COR-L47 (cell line): ENCODE data around the gene SLBP.

Experiments
- DNase-seq: peaks from one replicate; lab custom pipeline; 2025; lab: John Stamatoyannopoulos, UW

SLBP gene

DNA sequence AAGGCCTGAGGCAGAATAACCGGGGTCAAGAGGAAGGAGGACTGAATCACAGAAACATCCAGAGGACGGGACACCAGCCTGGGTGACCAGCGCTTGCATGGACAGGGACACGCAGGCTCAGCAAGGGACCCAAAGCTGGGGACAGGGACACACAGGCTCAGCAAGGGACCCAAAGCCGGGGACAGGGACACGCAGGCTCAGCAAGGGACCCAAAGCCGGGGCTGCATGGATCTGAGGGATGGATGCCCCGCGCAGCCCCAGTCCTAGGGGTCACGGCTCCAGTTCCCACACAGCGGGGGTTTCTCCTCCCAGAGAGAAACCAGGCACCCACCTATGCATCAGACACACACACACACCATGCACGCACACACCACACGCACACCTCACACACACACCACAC is 60.5 kb downstream of the SLBP start:
- no peak for DNase-seq

DNA sequence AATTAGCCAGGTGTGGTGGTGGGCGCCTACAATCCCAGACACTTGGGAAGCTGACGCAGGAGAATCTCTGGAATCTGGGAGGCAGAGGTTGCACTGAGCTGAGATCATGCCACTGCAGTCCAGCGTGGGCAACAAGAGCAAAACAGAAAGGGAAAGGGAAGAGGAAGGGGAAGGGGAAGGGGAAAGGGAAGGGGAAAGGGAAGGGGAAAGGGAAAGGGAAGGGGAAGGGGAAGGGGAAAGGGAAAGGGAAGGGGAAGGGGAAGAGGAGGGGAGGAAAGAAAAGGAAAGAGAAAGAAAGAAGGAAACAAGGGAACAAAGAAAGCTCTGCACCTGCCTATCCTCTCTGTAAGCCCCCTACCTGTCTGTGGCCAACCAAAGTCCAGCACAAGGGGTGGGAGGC is 63.2 kb downstream of the SLBP start:
- no peak for DNase-seq

DNA sequence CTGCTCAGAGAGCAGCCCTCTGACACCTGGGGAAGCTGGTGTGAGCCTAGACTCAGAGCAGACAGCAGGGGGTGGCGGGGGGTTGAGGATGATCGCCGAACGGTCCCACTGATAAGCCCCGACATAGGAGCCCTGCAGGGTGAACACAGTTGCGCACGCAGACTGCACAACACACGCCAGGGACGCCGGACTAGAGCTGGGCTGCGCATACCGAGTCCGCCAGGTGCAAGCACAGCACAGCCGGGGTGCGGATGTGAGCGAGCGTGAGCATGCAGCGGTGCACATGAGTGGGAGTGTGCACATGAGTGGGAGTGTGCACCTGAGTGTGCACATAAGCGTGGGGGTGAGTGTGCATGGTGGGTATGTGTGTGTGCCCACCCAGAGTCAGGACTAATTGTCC is 64.7 kb downstream of the SLBP start:
- no peak for DNase-seq

DNA sequence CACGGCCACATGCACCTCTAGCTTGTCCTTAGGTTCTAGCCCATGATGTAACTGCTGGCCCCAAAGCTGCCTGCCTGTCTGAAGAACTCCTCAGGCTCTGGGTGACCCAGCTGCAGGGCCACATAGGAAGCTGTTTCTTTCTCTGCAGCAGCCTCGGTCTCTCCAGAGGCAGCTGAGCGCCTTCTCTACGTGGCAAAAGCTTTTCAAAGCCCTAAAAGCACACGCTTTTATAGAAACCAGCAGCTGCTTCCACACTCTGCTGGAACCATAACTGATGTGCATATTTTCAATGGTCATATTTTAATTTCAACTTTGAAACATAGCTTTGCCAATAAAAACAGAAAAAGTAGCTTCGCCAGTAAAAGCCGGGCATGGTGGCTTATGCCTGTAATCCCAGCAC is 65.4 kb downstream of the SLBP start:
- no peak for DNase-seq

DNA sequence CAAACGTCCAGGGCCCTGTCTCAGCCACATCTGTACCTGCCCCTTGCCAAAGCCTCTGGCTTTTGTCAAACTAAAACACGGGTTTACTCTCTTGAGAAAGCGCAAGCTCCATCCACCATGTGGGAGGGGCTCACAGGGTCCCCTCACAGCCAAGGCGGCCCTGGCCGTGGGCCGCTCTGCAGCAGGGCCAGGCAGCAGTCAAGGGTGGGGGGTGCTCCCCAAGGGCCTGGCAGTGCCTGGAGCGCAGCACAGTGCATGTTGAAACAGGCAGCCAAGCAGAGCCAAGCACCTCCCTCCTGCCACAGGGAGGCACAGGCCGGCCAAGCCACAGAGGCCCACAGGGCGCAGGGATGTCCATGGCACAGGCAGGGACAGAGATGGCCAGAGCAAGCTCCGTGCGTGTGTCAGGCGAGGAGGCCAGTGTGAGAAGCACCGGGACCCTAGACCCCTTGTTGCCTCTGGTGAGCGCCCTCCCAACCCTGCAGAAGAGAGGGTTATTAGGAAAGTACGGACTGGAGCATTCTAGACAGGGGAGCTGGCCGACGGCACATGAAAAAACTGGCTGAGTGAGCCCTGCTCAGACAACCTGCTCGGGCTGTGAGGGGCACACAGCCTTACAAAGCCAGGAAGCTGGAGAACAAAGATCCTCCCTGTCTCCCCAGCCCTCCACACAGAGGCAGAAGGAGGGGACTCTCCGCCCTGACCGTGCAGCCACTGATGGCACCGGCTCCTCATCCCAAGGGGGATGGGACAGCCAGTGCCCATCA is 67.0 kb downstream of the SLBP start:
- DNase-seq, result no peak

DNA sequence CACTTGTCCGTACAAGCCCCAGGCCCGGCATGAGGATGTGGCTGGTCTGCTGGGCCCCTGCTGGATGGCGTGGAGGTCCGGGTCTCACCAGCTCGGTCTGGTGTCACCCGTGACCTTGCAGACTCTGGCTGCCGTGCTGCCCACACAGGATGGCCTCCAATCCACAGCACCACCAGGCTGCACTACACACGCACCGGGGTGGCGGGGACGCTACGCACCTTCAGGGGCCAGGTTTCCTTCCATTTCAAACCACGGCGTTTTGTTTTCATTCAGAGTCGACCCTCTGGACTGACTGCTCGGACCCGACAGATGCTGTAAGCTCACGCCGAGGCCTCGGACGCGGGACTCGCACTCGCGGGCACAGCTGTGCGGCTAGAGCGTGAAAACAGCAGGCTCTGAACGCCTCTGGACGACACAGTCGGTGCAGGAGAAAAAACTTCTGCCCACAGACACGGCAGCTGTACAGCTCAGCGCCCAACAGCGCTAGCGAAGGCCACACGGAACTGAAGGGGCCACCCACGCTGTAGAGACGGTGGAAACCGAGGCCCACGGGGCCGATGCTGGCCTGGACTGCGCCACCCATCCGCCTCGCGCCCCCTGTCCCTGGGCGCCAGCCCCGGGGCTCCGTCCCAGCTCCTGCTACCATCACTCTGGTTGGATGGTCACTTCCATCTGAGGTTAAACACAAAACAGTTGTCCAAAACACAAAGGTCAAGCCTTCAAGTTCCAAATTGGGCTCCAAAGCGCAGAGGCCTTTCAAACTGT is 68.0 kb downstream of the SLBP start:
- DNase-seq, result no peak
